NCI-H345 (cell line): ENCODE data around the gene METTL14.
A peak's percentile ranks its signal among the peaks of the same experiment; 100 is the strongest.

Experiments
- DNase-seq: peaks from one replicate; lab custom pipeline; 2025; lab: John Stamatoyannopoulos, UW

The METTL14 gene

DNA sequence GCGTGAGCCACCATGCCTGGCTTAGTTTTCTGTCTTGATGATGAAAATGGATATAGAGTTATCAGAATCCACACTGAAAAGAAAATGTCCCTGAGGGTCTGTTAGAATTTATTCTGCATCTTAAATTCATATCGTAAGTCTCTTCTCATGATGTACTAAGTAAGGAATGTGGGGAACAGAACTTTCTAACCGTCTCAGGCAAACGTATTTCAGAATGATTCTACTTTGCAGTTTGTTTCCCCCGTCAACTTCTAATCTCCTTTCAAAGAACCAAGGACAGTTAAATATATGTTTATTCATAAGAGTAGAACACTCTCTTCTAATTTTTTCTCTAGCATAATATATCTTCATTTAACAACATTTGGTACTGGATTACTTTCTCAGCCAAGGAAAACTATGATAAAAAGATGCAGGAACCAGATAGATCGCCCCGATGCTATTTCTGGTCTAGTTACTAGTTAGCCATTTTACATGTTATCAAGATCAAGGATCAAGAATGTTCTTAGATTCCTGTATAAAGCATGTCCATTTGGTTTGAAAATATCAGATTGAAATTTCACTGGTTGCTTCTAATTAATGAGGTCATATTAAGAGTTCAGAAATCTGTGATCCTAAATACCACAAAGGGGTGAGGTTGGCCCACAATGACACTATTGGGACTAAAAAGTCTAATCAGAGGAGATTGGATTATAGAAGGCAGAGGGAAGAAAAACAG, 49.5 kb downstream of the METTL14 start:
- DNase-seq: no peak

DNA sequence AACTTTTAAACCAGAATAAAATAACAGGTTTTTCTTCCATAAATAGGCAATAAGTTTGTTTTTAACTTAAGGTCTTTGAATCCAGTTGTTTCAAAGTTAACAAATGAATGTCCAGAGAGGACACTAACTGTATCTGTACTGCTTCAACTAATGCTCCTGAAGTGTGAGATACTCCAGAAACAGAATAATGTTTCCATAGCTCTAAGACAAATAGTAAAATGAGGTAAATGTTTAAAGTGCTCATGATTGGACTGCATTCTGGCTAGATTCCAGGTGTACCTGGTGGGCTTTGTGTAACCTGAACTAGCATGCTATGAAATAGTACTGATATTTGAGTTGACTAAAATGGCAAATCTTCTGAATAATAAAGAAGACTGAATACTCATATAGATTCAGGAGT, 51.7 kb downstream of the METTL14 start:
- peak; percentile 8 for DNase-seq

DNA sequence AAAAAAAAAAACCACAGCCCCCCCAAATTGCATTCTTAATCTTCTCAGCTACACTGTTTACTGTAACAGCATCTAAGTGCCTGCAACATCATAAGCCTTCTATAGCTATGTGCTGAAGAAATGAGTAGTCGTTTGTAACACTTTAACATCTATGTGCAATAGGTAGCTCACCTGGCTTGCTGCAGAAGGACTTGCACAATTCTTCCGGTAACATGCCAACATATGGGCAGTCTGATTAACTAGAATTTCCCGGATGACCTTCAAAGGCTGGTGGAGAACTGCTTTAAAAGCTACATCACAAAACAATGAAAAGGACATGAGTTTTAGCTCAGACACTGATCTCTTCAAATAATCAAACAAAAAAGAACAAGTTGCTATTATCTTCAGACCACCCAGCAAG, 52.9 kb downstream of the METTL14 start:
- DNase-seq: no peak

DNA sequence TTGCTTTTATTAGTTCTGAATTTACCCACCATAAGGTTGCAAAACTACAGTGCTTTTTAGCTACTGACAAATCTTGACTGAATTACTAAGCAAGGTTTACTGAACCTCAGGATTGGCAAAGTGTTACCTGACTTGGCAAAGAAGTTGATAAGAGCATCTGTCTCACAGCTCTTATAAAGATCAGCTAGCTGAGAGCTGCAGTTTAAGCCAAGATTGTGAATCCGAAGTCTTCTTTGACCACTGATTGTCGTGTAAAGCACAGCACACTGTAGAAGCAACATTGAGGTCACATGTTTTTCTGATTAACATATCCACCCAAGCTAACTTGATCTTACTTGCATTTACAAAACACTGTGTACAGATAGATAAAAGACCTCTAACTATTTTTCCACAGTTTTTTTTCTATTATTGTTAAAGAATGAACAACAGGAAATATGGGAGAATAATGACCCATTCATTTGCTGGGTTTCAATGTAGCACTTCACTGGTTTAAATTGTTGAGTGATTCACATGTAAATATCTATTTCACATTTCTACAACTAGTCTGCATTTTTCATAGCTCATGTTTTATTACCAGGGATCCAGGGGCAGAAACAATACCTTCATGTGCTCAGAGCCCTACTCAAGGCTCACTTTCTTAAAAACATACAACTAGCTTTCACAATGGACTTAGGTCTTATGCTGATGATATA, 54.0 kb downstream of the METTL14 start:
- DNase-seq: no peak

DNA sequence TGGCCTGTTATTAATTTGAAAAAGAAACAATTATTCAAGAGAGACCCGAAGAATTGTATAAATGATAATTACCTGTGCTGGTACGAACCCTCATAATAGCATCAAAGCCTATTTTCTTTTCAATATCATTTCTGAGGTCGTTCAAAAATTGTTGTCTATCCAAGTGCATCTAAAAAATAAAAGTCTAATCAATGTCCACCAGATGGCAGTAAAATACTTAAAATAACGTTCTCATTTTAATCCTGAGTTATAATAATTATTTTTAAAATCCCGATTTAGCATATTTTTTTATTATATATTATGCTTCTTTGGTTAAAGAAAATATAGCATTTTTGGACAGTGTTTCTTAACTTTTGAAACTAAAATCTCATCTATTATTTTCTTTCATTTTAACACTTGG, 55.7 kb downstream of the METTL14 start:
- peak; percentile 7 for DNase-seq

DNA sequence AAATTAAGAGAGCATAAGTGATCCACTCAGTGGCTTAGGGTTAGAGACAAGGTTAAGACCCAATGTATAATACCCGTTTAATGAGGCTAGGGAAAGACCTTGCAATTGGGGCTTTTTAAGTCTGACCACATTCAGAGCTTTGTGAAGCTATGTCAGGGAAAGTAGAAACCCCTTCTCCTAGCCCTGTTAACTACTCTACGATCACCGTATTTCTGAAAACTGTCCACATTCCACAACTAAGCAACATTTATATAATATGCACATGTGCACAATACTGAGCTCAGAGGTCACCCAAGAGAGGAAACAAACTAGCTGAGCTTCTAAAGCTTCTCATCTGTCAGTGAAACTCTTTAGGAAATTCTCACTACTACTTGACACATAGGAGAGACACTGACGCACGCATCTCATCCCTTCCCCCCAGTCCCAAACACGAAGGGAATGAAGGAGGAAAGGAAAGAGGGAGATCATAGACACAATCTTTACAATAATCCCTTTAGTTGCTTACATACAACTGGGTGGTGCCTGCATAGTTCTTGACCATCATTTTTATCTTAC, 56.2 kb downstream of the METTL14 start:
- DNase-seq: no peak

DNA sequence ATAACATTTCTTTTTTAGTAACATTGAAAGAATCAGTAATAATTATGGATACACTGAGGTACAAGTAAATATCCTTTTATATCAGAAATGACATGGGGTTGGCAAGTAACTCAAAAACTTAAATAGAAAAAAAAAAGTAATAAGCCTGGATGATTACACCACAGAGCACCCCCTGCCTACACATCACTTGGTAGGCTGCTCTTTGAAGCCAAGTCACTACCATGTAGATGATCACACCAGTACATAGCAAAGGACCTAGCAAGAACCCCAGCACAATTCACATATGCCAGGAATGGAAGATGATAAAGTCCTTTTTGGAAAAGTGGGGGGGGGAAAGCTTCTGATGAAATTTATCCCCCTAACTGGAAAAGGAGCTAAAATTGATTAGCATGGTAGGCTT, 56.9 kb downstream of the METTL14 start:
- DNase-seq: no peak

DNA sequence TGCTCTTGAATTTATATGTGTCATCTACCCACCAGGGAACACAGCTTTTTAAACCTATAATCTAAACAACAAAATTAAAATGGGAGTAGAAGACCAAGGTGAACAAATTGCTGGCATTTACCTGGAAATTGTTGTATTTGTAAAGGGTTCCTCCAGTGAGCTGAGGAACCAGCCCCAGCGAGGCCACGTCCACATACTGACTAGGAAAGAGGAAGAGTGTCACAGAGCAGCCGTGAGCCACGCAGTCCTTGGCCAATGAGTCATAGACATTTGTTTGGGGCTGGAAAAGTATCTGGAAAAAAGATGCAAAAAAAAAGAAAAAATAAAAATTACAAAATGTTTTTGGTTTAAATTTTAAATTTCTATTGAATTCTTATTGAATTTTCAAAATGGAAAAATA, 58.7 kb downstream of the METTL14 start:
- no peak for DNase-seq

DNA sequence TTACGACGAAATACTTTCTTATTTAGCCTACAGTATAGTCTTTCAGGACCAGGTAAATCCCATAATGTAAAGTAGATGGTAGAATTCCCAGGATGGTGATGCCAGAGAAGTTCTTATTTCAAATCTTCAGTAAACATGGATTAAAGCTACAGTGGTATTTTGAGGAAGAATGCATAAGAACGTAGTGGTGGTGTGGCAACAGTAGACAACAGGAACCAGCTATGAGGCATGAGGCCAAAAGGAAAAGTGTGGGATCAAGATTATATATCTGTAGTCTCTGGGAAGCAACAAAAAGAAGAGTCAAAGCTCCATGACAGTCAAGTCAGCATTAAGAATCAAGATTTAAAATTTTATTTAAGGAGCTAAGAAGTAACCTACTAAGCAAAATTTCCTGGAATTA, 60.2 kb downstream of the METTL14 start:
- DNase-seq: no peak

DNA sequence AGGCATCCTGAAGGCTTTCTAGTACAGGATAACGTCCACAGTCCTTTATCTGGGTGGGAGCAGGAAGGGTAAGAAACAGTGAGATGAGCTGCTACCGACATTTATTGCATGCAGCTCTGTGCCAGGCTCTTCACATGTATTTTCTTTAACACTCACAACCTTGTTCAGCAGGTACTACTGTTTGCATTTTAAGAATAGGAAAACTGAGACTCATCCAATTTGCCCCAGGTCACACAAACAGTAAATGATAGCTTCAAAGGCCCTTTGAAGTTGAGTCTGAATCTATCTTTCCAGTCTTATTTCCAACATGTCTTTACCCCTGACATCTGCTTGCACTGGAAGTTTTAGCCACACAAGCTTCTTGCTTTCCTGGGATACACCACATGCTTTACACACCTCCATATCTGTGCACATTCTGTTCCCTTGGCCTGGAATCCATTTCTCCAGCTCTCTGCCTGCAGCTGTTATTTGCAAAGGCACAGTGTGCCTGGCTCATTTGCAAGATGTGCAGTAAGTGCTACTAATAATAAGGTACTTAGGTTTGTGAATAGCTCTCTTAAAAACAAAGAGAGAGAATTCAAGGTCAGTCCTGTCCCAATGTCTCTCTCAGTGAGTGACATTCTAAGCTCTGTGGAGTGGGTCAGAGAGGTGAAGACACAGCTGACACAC, 61.2 kb downstream of the METTL14 start:
- DNase-seq: peak; percentile 68

DNA sequence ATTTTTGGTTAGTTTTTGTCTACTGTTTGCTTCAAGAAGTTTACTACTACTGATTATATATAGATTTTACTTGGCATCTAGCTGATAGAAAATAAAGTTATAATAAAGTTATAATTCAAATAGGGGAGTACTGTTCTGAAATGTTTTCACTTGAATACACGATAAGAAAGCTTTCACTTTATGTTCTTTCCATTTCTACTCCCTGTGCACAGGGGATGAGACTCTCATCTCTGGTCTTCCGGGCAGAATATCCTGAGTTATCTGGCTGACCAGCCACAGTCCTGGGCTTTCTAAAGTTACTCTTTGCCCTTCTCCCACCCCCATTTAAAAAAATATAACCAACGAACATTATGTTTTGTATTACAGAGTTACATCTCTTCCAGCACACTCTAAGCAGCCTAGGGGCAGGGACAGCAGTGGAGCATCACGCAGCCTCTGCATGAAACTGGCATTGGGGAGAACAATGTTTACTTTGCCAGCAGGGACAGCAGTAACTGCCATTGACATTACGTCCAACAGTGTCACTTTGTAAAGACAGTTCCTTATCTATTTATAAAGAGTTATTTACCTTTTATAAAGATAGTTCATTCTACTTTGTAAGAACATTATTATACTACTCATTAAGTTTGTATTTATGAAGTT, 64.3 kb downstream of the METTL14 start:
- peak; percentile 80 for DNase-seq

DNA sequence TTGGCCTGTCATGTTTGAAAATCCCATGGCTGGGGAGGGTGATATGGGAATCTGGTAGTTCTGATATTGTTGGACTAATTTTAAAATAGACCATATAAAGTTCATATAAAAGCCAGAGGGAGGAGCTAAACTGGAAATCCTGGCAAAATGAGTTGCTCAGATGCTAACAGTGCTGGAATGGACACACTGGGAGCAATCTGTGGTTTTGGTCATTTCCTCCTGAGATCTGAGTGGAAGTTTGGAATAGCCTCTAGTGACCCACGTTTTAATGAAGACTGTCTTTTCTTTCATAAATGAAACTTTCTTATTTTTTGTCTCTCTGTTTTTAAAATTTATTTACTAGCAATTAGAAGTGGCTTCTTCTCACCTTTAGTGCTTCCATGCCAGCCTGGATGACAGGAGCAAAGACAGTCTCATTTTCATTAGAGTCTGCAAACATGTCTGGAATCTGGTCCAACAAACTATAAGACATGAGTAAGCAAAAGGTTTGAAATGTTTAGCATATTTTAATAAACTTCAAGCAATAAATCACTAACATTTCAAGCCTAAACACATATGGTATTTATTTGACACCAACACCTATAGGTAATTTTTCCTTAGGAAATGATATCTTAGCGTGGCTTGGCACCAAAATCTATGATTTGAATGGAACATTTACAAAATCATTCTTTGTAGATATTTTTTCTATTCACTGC, 66.6 kb downstream of the METTL14 start:
- DNase-seq: no peak

DNA sequence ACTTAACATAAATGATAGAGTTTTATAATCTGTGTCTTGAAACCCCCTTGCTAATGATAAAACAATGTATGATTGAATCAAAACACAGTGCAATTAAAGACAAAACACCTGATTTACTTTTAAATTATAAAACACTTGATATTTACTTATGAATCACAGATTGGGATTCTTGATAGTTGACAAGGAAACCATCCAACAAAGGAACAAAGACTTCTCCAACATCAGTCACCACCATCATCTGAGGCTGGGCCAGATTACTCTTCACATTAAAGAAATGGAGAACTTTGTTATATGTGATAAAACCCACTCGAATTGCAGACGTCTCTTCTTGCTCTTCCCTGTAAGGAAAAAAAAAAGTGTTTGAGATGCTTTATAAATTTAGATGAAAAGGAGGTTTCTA, 67.4 kb downstream of the METTL14 start:
- DNase-seq: no peak

DNA sequence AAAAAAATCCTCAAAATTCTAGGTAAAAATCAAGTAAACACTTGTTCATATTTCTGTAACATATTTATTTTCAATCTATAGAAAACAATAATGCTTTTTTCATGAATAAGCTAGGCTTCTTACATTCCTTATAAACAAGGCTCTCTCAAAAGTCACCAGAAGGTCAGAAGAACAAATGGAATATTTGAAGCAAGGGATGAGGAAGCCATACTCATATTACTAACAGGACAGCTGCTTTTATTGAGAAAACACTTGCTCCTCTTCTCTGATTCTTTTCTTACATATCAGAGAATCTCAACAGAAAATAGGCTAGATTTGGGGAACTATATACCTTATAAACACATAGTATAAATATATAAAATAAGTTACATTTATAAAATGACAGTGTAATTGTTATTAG, 67.9 kb downstream of the METTL14 start:
- DNase-seq: no peak

DNA sequence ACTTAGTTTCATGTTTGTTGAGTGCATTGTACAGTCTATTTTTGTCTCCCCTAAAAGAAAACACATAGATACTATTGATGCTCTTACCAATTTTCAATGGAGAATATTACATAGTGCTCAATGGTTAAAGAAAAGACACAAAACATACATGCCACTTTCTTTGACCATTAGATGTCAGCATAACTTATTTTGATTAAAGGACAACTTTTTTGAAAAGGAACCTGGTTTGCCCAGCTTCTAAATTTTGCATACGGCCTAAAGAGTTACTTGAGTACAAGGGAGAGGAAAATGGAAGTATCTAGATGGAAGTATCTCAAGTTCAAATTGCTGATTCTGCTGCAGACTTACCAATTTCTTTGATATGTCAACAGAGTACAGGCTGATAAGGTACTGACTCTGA, 68.5 kb downstream of the METTL14 start:
- no peak for DNase-seq

DNA sequence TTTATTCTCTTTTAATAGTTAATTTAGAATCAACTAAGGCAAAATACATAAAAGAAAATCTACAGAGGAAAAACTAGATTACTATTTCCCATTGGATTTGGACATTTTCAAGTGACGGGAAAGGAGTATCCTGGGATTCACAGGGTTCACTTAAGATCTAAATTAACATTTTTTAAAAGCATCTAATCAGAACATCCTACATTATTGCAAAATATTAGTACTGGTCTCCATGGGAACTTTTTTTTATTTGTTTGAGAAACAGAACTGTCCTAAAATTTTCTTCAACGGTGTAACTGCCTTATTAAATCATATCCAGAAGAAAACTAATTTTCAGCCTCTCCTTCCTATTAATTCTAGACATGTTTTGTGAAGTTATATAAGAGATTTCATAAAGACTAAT, 69.7 kb downstream of the METTL14 start:
- DNase-seq: no peak

DNA sequence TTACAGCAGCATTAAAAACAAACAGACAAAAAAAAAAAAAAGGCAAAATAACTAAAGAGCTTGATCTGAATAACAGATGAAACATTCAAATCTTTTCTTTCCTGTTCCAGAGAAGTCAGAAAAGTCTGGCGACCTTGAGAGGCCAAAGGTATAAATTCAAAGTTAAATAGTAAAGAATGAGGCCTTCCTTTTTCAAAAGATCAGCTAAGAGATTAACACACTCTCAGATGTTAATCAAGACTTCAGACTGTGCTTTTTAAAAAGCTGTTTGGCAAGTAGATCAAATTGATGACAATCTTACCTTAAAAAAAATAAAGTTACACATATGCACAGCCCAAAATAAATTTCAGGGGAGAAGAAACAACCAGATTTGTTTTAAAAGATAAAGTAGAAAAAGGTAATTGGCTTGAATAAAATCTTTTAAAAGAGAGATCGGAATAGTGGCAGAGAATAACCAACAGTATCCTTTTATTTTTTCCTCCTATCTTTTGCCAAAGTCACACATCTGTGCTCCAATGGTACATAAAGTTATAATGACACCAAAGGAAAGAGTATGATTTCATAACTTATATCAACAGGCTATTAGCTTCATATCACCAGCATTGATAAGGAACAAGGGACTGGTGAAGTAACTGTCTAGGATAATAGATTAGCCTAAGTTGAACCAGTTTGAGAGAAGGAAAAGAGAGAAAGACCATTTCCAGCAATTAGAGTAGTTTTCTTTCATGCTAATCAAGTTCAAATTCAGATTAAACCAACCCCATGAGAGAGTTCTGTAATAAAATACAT, 70.4 kb downstream of the METTL14 start:
- no peak for DNase-seq

DNA sequence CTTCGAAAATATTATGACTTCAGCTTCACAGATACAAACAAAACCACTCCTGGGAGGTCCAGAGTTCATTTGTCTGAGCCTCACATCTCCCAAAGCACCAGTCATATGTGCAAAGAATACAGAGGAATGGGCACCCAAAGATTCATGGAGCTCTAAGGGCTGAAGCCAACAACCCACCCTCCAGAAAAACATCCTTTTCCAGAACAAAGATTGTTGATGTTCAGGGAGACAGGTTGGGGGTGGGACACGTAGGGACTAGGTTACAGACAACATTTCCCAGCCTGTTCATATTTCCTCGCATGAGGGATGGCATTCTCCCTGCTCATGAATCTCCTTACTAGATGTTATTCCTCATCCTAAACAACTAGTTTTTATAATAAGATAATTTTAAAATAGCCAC, 71.2 kb downstream of the METTL14 start:
- DNase-seq: no peak

DNA sequence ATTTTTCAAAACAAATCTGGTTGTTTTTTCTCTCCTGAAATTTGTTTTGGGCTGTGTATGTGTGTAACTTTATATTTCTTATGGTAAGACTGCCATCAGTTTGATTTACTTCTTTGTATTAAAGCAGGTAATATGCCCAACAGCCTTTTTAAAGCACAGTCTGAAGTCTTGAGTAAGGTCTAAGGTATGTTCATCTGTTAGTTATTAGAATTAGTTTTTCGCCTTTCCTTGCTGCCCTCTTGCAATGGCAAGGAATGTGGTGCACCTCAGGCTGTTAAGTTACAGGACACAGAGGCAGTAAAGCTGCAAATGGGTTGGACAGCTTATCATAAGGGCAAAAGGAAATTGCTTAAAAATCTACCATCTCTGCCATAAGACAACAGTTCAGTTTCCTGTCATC, 71.8 kb downstream of the METTL14 start:
- DNase-seq: no peak

DNA sequence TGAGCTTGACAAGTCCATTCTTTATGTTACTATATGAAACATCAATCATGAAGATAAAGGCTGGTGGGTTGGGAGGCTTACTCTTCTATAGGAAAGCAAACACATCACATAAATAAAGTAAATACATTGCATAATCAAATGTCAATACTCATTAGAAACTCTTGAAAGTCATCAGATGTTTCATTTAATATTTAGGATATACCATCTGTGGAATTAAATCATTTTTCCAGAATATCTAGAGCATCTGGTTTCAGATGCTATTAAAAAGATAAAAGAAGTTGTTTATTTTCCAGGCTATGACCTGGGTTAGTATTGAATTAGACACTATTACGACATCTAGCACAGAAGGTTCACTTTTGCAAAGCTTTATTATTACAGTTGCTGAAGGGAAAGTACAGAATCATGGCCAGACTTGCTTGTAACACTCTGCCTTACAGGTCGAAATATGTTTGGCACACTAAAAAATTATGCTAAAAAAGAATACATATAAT, 72.6 kb downstream of the METTL14 start:
- DNase-seq: peak; percentile 22

DNA sequence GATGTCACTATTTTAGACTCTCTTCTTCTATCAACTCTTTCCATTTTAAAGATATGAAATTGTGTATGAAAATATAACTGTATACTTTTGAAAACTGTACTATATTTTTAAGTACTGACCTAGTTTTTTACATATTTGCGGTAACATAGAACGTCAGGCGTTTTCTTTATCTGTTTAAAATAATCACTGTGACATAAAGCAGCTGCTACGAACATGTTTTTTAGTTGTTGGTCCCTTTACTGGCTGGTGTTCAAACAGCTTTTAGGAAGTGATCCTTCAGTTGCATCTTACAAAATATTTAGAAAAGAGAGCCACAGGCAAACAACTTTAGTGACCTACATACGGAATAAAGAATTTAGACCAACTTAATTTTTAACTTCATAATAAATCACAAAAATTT, 73.1 kb downstream of the METTL14 start:
- no peak for DNase-seq
